AG10803 (cell line): ENCODE data around the gene GPR108.

Experiments used
- DNase-seq: peaks from one replicate; pipeline ENCODE4 v3.0.0; 2010; ENCODE audit warnings: low read depth
- H3K4me3 ChIP-seq: 2 replicates; pipeline ENCODE4 v1.5.1; 2011; ENCODE audit warnings: mild to moderate bottlenecking, low read length, control low read depth
- CTCF ChIP-seq: conservative IDR thresholded peaks from 2 replicates; pipeline ENCODE4 v1.5.1; 2011; ENCODE audit warnings: mild to moderate bottlenecking, low read length, control low read depth, inconsistent platforms

GPR108 gene

DNA sequence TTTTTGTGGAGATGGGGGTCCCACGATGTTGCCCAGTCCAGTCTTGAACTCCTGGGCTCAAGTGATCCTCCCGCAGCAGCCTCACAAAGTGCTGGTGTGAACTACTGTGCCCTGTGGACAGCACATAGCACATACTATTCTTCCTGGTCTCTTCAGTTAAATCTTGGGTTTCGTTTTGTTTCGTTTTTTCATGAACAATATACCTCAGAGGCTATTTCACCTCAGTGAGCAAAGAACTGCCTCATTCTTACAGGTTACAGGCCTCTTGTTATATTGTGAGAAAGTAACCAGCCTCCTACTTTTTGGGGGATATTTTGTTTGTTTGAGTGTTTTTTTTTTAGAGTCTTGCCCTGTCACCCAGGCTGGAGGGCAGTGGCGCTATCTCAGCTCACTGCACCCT, 15.6 kb downstream of the GPR108 start:
- TF ChIP-seq CTCF: no peak
- DNase-seq: no peak
- H3K4me3 ChIP-seq: no peak overlapping the region

- TF ChIP-seq CTCF: no peak
- DNase-seq: no peak
- no peak overlapping the region for H3K4me3 ChIP-seq
These were observed 16.3 kb downstream of the GPR108 start for GRCh38 chr19:6721138-6721474.

DNA sequence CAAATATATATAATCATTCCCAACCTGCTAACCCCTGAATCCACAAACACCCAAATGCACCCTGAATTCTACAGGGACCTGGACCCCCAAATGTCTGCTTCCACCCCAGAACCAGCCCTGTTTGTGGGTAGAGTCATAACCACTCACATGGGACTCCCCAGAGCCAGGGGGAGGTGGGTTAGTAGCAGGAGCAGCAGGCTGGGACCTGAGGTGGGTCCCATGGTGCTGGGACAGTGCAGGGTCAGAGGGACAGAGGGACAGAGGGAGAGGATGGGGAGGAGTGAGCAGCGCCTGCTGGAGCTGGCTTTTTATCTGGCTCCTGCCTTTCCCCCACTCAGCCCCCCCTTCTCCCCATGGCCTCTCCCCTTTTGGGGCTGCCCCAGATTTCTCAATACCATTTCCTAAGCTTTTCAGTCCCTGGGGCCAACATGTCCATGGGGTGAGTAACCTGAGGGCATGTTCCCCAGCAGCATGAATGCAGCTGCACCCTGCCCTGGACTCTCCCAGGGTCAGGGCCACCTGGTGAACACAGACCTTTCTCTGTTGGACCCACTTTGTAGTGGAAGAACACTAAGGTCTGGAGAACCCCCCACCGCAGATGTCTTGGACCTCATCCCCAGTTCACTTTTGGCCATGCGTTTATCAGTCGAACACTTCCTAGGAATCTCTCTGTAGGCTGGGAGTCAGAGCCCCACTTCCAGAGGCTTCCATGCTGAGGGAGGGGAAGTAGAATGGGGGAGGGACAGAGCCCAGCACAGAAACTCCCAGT, 16.8 kb downstream of the GPR108 start, which contains the start of gene C3:
Gene C3, minus strand, starts transcription at position 282 of the 769 bp plus-strand sequence. Its CDS starts 61 bp downstream, at position 221.
- peak; percentile 85 for DNase-seq
- H3K4me3 ChIP-seq: peak within 1 kb of the TSS; percentile 15; the same call in 1 of the 2 replicates
- TF ChIP-seq CTCF: no peak

GRCh38 chr19:6719992-6720368, 17.4 kb downstream of the GPR108 start:
- no peak overlapping the region for H3K4me3 ChIP-seq
- no peak for TF ChIP-seq CTCF
- DNase-seq: no peak

GRCh38 chr19:6719540-6719861, 17.9 kb downstream of the GPR108 start:
- DNase-seq: no peak
- H3K4me3 ChIP-seq: no peak overlapping the region
- TF ChIP-seq CTCF: no peak

GRCh38 chr19:6718741-6719539, 18.4 kb downstream of the GPR108 start:
- TF ChIP-seq CTCF: no peak
- no peak overlapping the region for H3K4me3 ChIP-seq
- peak; percentile 5 for DNase-seq
